Measurements from ENCODE around the gene GADD45B.
"Not testable (repeated sequence)": the region's sequence is repeated elsewhere in the genome, so short reads cannot be mapped to it uniquely, and the experiment has no call there.

GADD45B gene

GRCh38 chr19:2469915-2470200 is 6.1 kb upstream of the GADD45B start:
- not testable (repeated sequence) for DNase-seq

- peak; percentile 47 for DNase-seq
Measured at GRCh38 chr19:2474232-2475017, 1.5 kb upstream of the GADD45B start.

- DNase-seq: no peak
Measured at GRCh38 chr19:2475018-2475701, 767 bp upstream of the GADD45B start.

GRCh38 chr19:2476451-2477140 is 669 bp downstream of the GADD45B start:
- DNase-seq: peak; percentile 24

- DNase-seq: no peak
Measured at GRCh38 chr19:2477141-2477710, 1.3 kb downstream of the GADD45B start.

- no peak for DNase-seq
Measured at GRCh38 chr19:2477732-2478191, 1.8 kb downstream of the GADD45B start.

GRCh38 chr19:2478278-2478755 is 2.4 kb downstream of the GADD45B start:
- DNase-seq: no peak

- DNase-seq: no peak
Measured at GRCh38 chr19:2478756-2479555, 3.0 kb downstream of the GADD45B start.

GRCh38 chr19:2479556-2480194 is 3.7 kb downstream of the GADD45B start:
- DNase-seq: no peak

GRCh38 chr19:2481466-2481865 is 5.5 kb downstream of the GADD45B start:
- DNase-seq: no peak

GRCh38 chr19:2482354-2483038 is 6.6 kb downstream of the GADD45B start:
- DNase-seq: no peak

GRCh38 chr19:2483084-2483483 is 7.2 kb downstream of the GADD45B start:
- no peak for DNase-seq

- no peak for DNase-seq
Measured at GRCh38 chr19:2483484-2484151, 7.7 kb downstream of the GADD45B start.

- no peak for DNase-seq
Measured at GRCh38 chr19:2484178-2484937, 8.4 kb downstream of the GADD45B start.

GRCh38 chr19:2485428-2485827 is 9.5 kb downstream of the GADD45B start:
- no peak for DNase-seq

GRCh38 chr19:2487090-2487489 is 11.2 kb downstream of the GADD45B start:
- no peak for DNase-seq

- DNase-seq: no peak
Measured at GRCh38 chr19:2487842-2488241, 11.9 kb downstream of the GADD45B start.

GRCh38 chr19:2488405-2488941 is 12.5 kb downstream of the GADD45B start:
- DNase-seq: no peak

- peak; percentile 26 for DNase-seq
Measured at GRCh38 chr19:2488942-2489731, 13.2 kb downstream of the GADD45B start.

Data from COR-L47 (cell line).